Memory B cell (primary cell): Measurements from ENCODE around the gene PRSS22.

Experiments
- ATAC-seq: fragments of 150-1000 bp; cut with Tn5 transposase; 2 replicates; pipeline ENCODE4 v1.10.0; 2021; ENCODE audit warnings: low read depth, mild to moderate bottlenecking, moderate library complexity
- DNase-seq, 2 donors: peaks; one replicate each; pipeline ENCODE4 v3.0.0; 2022; ENCODE audit warnings: low spot score in 2 of 2
- H3K27ac Mint-ChIP-seq: one replicate; pipeline ENCODE4 v1.8.0; 2022; ENCODE audit warnings: mild to moderate bottlenecking, moderate library complexity, mixed read lengths
- H3K27me3 Mint-ChIP-seq: one replicate; pipeline ENCODE4 v1.8.0; 2022; ENCODE audit warnings: mixed read lengths
- H3K36me3 Mint-ChIP-seq: one replicate; pipeline ENCODE4 v1.8.0; 2022; ENCODE audit warnings: mild to moderate bottlenecking, mixed read lengths
- H3K4me1 Mint-ChIP-seq: one replicate; pipeline ENCODE4 v1.8.0; 2022; ENCODE audit warnings: mixed read lengths
- H3K4me3 Mint-ChIP-seq: one replicate; pipeline ENCODE4 v1.8.0; 2022; ENCODE audit warnings: mild to moderate bottlenecking, moderate library complexity, mixed read lengths
- H3K9me3 Mint-ChIP-seq: one replicate; pipeline ENCODE4 v1.8.0; 2022; ENCODE audit warnings: mixed read lengths

The PRSS22 gene

GRCh38 chr16:2810651-2811050 lies 47.3 kb downstream of the PRSS22 start:
- ATAC-seq, result no peak
- Mint-ChIP-seq H3K4me1 (no peaks in the 10 kb centered on the region), H3K4me3 (no peak overlapping the region), H3K27ac (no peak overlapping the region), H3K9me3 (peaks cover 3% of the 10 kb centered on the region), H3K36me3 (no peaks in the 10 kb centered on the region), H3K27me3 (peaks cover 30% of the 10 kb centered on the region)
- DNase-seq, result no peak

DNA sequence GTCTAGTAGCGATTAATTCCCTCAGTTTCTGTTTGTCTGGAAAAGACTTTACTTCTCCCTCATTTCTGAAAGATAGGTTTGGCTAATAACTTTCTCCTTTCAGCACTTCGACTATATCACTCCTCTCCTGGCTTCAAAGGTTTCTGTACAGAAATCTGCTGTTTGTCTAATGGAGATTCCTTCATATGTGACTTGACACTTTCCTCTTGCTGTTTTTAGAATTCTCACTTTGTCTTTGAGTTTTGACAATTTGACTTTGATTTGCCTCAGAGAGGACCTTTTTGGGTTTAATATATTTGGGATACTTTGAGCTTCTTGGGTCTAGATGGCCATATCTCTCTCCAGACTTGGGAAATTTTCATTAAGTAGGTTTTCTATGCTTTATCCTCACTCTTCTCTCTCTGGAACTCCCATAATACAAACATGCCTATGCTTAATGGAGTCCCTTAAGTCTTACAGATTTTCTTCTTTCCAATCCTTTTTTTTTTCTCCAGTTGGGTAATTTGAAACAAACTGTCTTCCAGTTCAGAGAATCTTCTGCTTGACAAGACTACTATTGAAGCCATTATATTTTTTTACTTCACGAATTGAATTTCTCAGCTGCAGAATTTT lies 48.7 kb downstream of the PRSS22 start:
- H3K27me3 Mint-ChIP-seq, result peaks cover 33% of the 10 kb centered on the region
- DNase-seq, result no peak
- H3K36me3 Mint-ChIP-seq, result peaks cover 2% of the 10 kb centered on the region
- H3K9me3 Mint-ChIP-seq, result peaks cover 7% of the 10 kb centered on the region
- no peak for ATAC-seq
- H3K4me1 Mint-ChIP-seq, result no peaks in the 10 kb centered on the region
- H3K27ac Mint-ChIP-seq, result no peak overlapping the region
- H3K4me3 Mint-ChIP-seq, result no peak overlapping the region

DNA sequence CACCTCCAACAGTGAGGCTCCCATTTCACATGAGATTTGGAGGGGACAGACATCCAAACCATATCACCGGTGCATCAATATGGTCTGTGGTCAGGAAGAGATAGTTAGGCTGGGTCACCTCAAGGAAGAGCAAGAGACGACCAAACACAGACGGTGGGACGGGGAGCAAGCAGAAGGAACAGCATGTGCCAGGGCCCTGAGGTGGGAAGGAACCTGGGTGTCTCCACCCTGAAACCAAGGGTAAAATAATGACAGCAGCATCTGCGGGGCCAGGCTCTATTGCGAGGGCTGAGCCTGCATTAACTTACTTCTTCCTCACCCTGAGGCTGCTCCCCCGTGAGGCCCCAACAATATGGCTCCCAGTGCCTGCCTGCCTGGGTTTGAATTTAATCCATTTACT lies 49.8 kb downstream of the PRSS22 start:
- H3K27me3 Mint-ChIP-seq, result peaks cover 33% of the 10 kb centered on the region
- DNase-seq, result no peak
- H3K36me3 Mint-ChIP-seq, result peaks cover 2% of the 10 kb centered on the region
- no peak overlapping the region for H3K4me3 Mint-ChIP-seq
- H3K27ac Mint-ChIP-seq, result no peak overlapping the region
- no peak for ATAC-seq
- H3K4me1 Mint-ChIP-seq, result no peaks in the 10 kb centered on the region
- H3K9me3 Mint-ChIP-seq, result peaks cover 13% of the 10 kb centered on the region

- Mint-ChIP-seq H3K4me1 (no peaks in the 10 kb centered on the region), H3K27me3 (peaks cover 31% of the 10 kb centered on the region), H3K27ac (no peak overlapping the region), H3K36me3 (peaks cover 2% of the 10 kb centered on the region), H3K9me3 (peaks cover 15% of the 10 kb centered on the region), H3K4me3 (no peak overlapping the region)
- ATAC-seq (no peak), DNase-seq (no peak)
Observed at GRCh38 chr16:2806286-2806685, 51.7 kb downstream of the PRSS22 start.

DNA sequence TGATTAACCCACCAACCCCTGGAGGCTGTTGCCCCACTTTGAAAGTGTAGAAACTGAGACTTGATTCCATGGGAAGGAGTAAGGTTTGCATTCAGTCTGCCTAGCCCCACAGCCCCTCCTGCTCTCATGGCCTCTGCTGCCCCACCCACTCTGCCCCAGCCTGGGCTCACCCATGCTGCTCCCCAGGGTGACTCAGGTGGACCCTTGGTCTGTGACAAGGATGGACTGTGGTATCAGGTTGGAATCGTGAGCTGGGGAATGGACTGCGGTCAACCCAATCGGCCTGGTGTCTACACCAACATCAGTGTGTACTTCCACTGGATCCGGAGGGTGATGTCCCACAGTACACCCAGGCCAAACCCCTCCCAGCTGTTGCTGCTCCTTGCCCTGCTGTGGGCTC lies 53.2 kb downstream of the PRSS22 start:
- Mint-ChIP-seq H3K4me3 (no peak overlapping the region), H3K27ac (no peak overlapping the region), H3K27me3 (peaks cover 28% of the 10 kb centered on the region), H3K36me3 (peaks cover 2% of the 10 kb centered on the region), H3K9me3 (peaks cover 15% of the 10 kb centered on the region), H3K4me1 (no peaks in the 10 kb centered on the region)
- DNase-seq, result no peak
- no peak for ATAC-seq

GRCh38 chr16:2803545-2804195 lies 54.3 kb downstream of the PRSS22 start:
- Mint-ChIP-seq H3K9me3 (peaks cover 11% of the 10 kb centered on the region), H3K4me3 (no peak overlapping the region), H3K4me1 (no peaks in the 10 kb centered on the region), H3K27me3 (peaks cover 26% of the 10 kb centered on the region), H3K27ac (no peak overlapping the region), H3K36me3 (peaks cover 2% of the 10 kb centered on the region)
- ATAC-seq, result no peak
- DNase-seq, result no peak
